ENCODE measurements around the gene SLC36A1. TPM values are rescaled to one million over a fixed set of nuclear protein-coding genes. Genes with fewer than 3 reads are reported as not detected.
A peak's percentile ranks its signal among the peaks of the same experiment; 100 is the strongest.

Gene SLC36A1
- total RNA-seq, 1 experiment from 2014 or later, result 7.4 TPM

- intact Hi-C loops (cut with micrococcal nuclease), result no loop called here
- Histone ChIP-seq H3K9me3 (ENCODE audit: control insufficient read depth in 1 of 2, insufficient read depth in 1 of 2, low read depth in 1 of 2, low read length in 2 of 2) (no peaks in the 10 kb centered on the region), H3K4me2 (ENCODE audit: low read length) (no peak overlapping the region), H4K20me1 (ENCODE audit: insufficient read depth) (no peaks in the 10 kb centered on the region), H3K36me3 (ENCODE audit: control insufficient read depth in 1 of 2, insufficient read depth in 2 of 2, low read length in 2 of 2) (peaks cover 2 to 6% of the 10 kb centered on the region in 2 experiments; a peak in 2 of 4 replicates), H3K27ac (ENCODE audit: low read depth, low read length) (no peak overlapping the region), H3K9me2 (ENCODE audit: insufficient read depth) (no peaks in the 10 kb centered on the region), H3K79me2 (ENCODE audit: insufficient read depth, low read length) (no peaks in the 10 kb centered on the region), H2AFZ (ENCODE audit: low read depth, low read length, poor library complexity, severe bottlenecking) (no peak overlapping the region), H3K4me1 (ENCODE audit: control insufficient read depth in 1 of 2, insufficient read depth in 2 of 2, low read length in 2 of 2) (no peaks in the 10 kb centered on the region), H3K9ac (ENCODE audit: low read length) (no peak overlapping the region), H3K27me3 (ENCODE audit: insufficient read depth, low read length) (no peaks in the 10 kb centered on the region), H3K4me3 (replicated peaks in 1 of 2; ENCODE audit: low read depth in 1 of 2, low read length in 2 of 2) (no peak overlapping the region)
- DNase-seq (ENCODE audit: low read depth, low spot score), result no peak
- ChIA-PET RAD21 (ENCODE audit: low non-redundant PET in 1 of 2, low total read pairs in 2 of 2, uncharacterized antibody in 2 of 2, unreplicated experiment in 2 of 2) (no interaction called here), POLR2A (no interaction called here), CTCF (interaction anchor here (1.0 kb wide), 1 partner anchor 16 kb away, joined by 3 read pairs; the partner anchor contains the start of gene SLC36A1)
- BruUV-seq (replicated peaks), result no TSS peak
- TF ChIP-seq YY1 (IDR thresholded peaks at IDR 0.05; ENCODE audit: extremely low read depth, insufficient replicate concordance, low read depth, low read length), result no peak
- TF ChIP-seq CTCF (IDR thresholded peaks at IDR 0.05 in 2 of 3, conservative IDR thresholded peaks at IDR 0.05 in 1 of 3; ENCODE audit: borderline replicate concordance in 1 of 3, insufficient read depth in 1 of 3, low read depth in 2 of 3, low read length in 2 of 3), result peak; percentile 9 to 24 (median 19); a peak in 2 of 6 replicates
- no peak for ATAC-seq
Observed at GRCh38 chr5:151463137-151464029, 16.0 kb downstream of the SLC36A1 start.

DNA sequence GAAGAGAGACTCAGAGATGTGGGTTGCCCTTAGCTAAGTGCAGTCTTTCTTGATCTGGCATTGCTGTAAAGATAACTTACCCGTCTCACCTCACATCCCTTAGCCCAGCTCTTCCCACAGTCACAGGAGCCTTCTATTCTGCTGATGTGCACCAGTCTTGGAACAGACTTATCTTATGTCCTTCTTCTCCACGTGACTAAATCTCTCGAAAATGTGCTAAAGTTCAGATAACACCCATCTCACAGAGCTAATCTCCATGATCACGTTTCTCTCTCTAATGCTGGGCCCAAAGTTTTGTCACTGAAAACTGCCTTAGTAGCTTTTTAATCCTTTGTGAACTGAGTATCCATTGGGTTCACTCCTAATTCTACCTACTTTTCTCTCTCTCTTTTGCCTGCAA lies 16.7 kb downstream of the SLC36A1 start:
- BruUV-seq (replicated peaks), result no TSS peak
- ChIA-PET RAD21 (ENCODE audit: low non-redundant PET in 1 of 2, low total read pairs in 2 of 2, uncharacterized antibody in 2 of 2, unreplicated experiment in 2 of 2) (no interaction called here), POLR2A (no interaction called here), CTCF (interaction anchor here (1.0 kb wide), 1 partner anchor 17 kb away, joined by 3 read pairs; the partner anchor contains the start of gene SLC36A1)
- no peak overlapping the region for H3K27ac ChIP-seq (ENCODE audit: low read depth, low read length)
- no peaks in the 10 kb centered on the region for H3K4me1 ChIP-seq (ENCODE audit: control insufficient read depth in 1 of 2, insufficient read depth in 2 of 2, low read length in 2 of 2)
- no peak overlapping the region for H2AFZ ChIP-seq (ENCODE audit: low read depth, low read length, poor library complexity, severe bottlenecking)
- H3K4me3 ChIP-seq (replicated peaks in 1 of 2; ENCODE audit: low read depth in 1 of 2, low read length in 2 of 2), result no peak overlapping the region
- intact Hi-C loops (cut with micrococcal nuclease), result no loop called here
- TF ChIP-seq CBX3 (IDR thresholded peaks at IDR 0.05; ENCODE audit: low read depth) (no peak), ZNF274 (IDR thresholded peaks at IDR 0.05; ENCODE audit: low read depth, low read length) (no peak), ZBTB33 (IDR thresholded peaks at IDR 0.05; ENCODE audit: extremely low read depth, insufficient replicate concordance, low read length) (no peak), ZFX (IDR thresholded peaks at IDR 0.05) (no peak), SIN3A (IDR thresholded peaks at IDR 0.05; ENCODE audit: low read depth) (no peak), FOSL1 (IDR thresholded peaks at IDR 0.05; ENCODE audit: low read depth) (no peak), SRF (IDR thresholded peaks at IDR 0.05; ENCODE audit: low read depth) (no peak)
- TF ChIP-seq, protein P1, sequence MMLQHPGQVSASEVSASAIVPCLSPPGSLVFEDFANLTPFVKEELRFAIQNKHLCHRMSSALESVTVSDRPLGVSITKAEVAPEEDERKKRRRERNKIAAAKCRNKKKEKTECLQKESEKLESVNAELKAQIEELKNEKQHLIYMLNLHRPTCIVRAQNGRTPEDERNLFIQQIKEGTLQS (IDR thresholded peaks at IDR 0.05), result no peak
- no peaks in the 10 kb centered on the region for H3K9me2 ChIP-seq (ENCODE audit: insufficient read depth)
- H3K36me3 ChIP-seq (ENCODE audit: control insufficient read depth in 1 of 2, insufficient read depth in 2 of 2, low read length in 2 of 2), result peaks cover 2 to 6% of the 10 kb centered on the region in 2 experiments; a peak in 2 of 4 replicates
- no peaks in the 10 kb centered on the region for H3K27me3 ChIP-seq (ENCODE audit: insufficient read depth, low read length)
- H3K9ac ChIP-seq (ENCODE audit: low read length), result no peak overlapping the region
- no peak overlapping the region for H3K4me2 ChIP-seq (ENCODE audit: low read length)
- no peaks in the 10 kb centered on the region for H3K9me3 ChIP-seq (ENCODE audit: control insufficient read depth in 1 of 2, insufficient read depth in 1 of 2, low read depth in 1 of 2, low read length in 2 of 2)
- DNase-seq (ENCODE audit: low read depth, low spot score) (no peak), ATAC-seq (no peak)
- no peaks in the 10 kb centered on the region for H3K79me2 ChIP-seq (ENCODE audit: insufficient read depth, low read length)
- H4K20me1 ChIP-seq (ENCODE audit: insufficient read depth), result no peaks in the 10 kb centered on the region

Data from HCT116 (cell line).